Measurements from ENCODE around the gene TNPO3.
"Not testable (repeated sequence)": the region's sequence is repeated elsewhere in the genome, so short reads cannot be mapped to it uniquely, and the experiment has no call there.

The TNPO3 gene

GRCh38 chr7:129051459-129051858 is 3.5 kb downstream of the TNPO3 start:
- not testable (repeated sequence) for H3K18ac ChIP-seq (ENCODE audit: low read length); H3K27me3 ChIP-seq (ENCODE audit: insufficient read depth, low read length); H4K8ac ChIP-seq (ENCODE audit: low read depth, low read length); H3K9me3 ChIP-seq (ENCODE audit: insufficient read depth, low read depth, low read length); H3K4me1 ChIP-seq (ENCODE audit: control insufficient read depth in 1 of 2, insufficient read depth in 2 of 2, low read length in 2 of 2); H3K27ac ChIP-seq (ENCODE audit: low read depth, low read length); H2AK5ac ChIP-seq (ENCODE audit: low read length); H2BK5ac ChIP-seq (ENCODE audit: low read depth, low read length, poor library complexity); H2BK12ac ChIP-seq (ENCODE audit: low read length); H2AFZ ChIP-seq (ENCODE audit: insufficient read depth, low read length, poor library complexity); H2BK120ac ChIP-seq (ENCODE audit: insufficient read depth, low read length, poor library complexity); H3K79me1 ChIP-seq (ENCODE audit: low read length); H3K9ac ChIP-seq (ENCODE audit: low read length); H4K91ac ChIP-seq (ENCODE audit: low read depth, low read length); H3K23ac ChIP-seq (ENCODE audit: low read length); H3K14ac ChIP-seq (ENCODE audit: low read length); H3K36me3 ChIP-seq (ENCODE audit: control insufficient read depth in 1 of 2, insufficient read depth in 2 of 2, low read length in 2 of 2); DNase-seq; H4K12ac ChIP-seq (ENCODE audit: low read depth, low read length); H3K4me2 ChIP-seq (ENCODE audit: low read length); H3K4me3 ChIP-seq (ENCODE audit: low read depth, low read length)
- no CpG with 5 or more reads among the region's 7 CpGs for WGBS (ENCODE audit: extremely low coverage, insufficient coverage, insufficient read length)
- peak overlapping the region; percentile 36 for H3K4ac ChIP-seq (ENCODE audit: low read depth, low read length)
- peaks cover 15% of the 10 kb centered on the region for H3K79me2 ChIP-seq (ENCODE audit: control insufficient read depth, insufficient read depth, low read length, poor library complexity)

- Histone ChIP-seq H3K27me3 (ENCODE audit: insufficient read depth, low read length) (no peaks in the 10 kb centered on the region), H3K79me1 (ENCODE audit: low read length) (no peaks in the 10 kb centered on the region), H3K9me3 (ENCODE audit: insufficient read depth, low read depth, low read length) (no peaks in the 10 kb centered on the region), H4K12ac (ENCODE audit: low read depth, low read length) (no peak overlapping the region), H3K4ac (ENCODE audit: low read depth, low read length) (peak overlapping the region; percentile 49), H3K4me3 (ENCODE audit: low read depth, low read length) (no peak overlapping the region), H4K91ac (ENCODE audit: low read depth, low read length) (no peak overlapping the region), H2AFZ (ENCODE audit: insufficient read depth, low read length, poor library complexity) (no peak overlapping the region), H3K27ac (ENCODE audit: low read depth, low read length) (no peak overlapping the region), H3K23ac (ENCODE audit: low read length) (no peak overlapping the region), H2BK5ac (ENCODE audit: low read depth, low read length, poor library complexity) (no peak overlapping the region), H3K14ac (ENCODE audit: low read length) (no peak overlapping the region), H3K18ac (ENCODE audit: low read length) (no peak overlapping the region), H3K9ac (ENCODE audit: low read length) (no peak overlapping the region), H2BK12ac (ENCODE audit: low read length) (no peak overlapping the region), H3K4me2 (ENCODE audit: low read length) (no peak overlapping the region), H2BK120ac (ENCODE audit: insufficient read depth, low read length, poor library complexity) (no peak overlapping the region), H2AK5ac (ENCODE audit: low read length) (no peak overlapping the region), H4K8ac (ENCODE audit: low read depth, low read length) (no peak overlapping the region), H3K79me2 (ENCODE audit: control insufficient read depth, insufficient read depth, low read length, poor library complexity) (peaks cover 11% of the 10 kb centered on the region), H3K4me1 (ENCODE audit: control insufficient read depth in 1 of 2, insufficient read depth in 2 of 2, low read length in 2 of 2) (peaks cover 4% of the 10 kb centered on the region in 2 experiments), H3K36me3 (ENCODE audit: control insufficient read depth in 1 of 2, insufficient read depth in 2 of 2, low read length in 2 of 2) (no peaks in the 10 kb centered on the region)
- no CpG with 5 or more reads among the region's 2 CpGs for WGBS (ENCODE audit: extremely low coverage, insufficient coverage, insufficient read length)
- DNase-seq = no peak
Measured at GRCh38 chr7:129047761-129048160, 7.2 kb downstream of the TNPO3 start.

GRCh38 chr7:129045682-129046081 is 9.2 kb downstream of the TNPO3 start:
- H3K23ac ChIP-seq (ENCODE audit: low read length) = no peak overlapping the region
- no peak overlapping the region for H2BK5ac ChIP-seq (ENCODE audit: low read depth, low read length, poor library complexity)
- no peak overlapping the region for H4K12ac ChIP-seq (ENCODE audit: low read depth, low read length)
- no peak overlapping the region for H3K18ac ChIP-seq (ENCODE audit: low read length)
- no peaks in the 10 kb centered on the region for H3K27me3 ChIP-seq (ENCODE audit: insufficient read depth, low read length)
- DNase-seq = no peak
- H3K4ac ChIP-seq (ENCODE audit: low read depth, low read length) = no peak overlapping the region
- H2AFZ ChIP-seq (ENCODE audit: insufficient read depth, low read length, poor library complexity) = no peak overlapping the region
- no peak overlapping the region for H2BK12ac ChIP-seq (ENCODE audit: low read length)
- H3K4me3 ChIP-seq (ENCODE audit: low read depth, low read length) = no peak overlapping the region
- peaks cover 4% of the 10 kb centered on the region in 2 experiments for H3K4me1 ChIP-seq (ENCODE audit: control insufficient read depth in 1 of 2, insufficient read depth in 2 of 2, low read length in 2 of 2)
- no peak overlapping the region for H4K8ac ChIP-seq (ENCODE audit: low read depth, low read length)
- H3K9me3 ChIP-seq (ENCODE audit: insufficient read depth, low read depth, low read length) = no peaks in the 10 kb centered on the region
- no peak overlapping the region for H2AK5ac ChIP-seq (ENCODE audit: low read length)
- no peak overlapping the region for H2BK120ac ChIP-seq (ENCODE audit: insufficient read depth, low read length, poor library complexity)
- no peaks in the 10 kb centered on the region for H3K79me1 ChIP-seq (ENCODE audit: low read length)
- no peak overlapping the region for H3K14ac ChIP-seq (ENCODE audit: low read length)
- no peak overlapping the region for H4K91ac ChIP-seq (ENCODE audit: low read depth, low read length)
- no peak overlapping the region for H3K27ac ChIP-seq (ENCODE audit: low read depth, low read length)
- H3K36me3 ChIP-seq (ENCODE audit: control insufficient read depth in 1 of 2, insufficient read depth in 2 of 2, low read length in 2 of 2) = peaks cover 0 to 2% of the 10 kb centered on the region in 2 experiments
- H3K9ac ChIP-seq (ENCODE audit: low read length) = no peak overlapping the region
- H3K79me2 ChIP-seq (ENCODE audit: control insufficient read depth, insufficient read depth, low read length, poor library complexity) = peaks cover 11% of the 10 kb centered on the region
- no CpG with 5 or more reads among the region's 4 CpGs for WGBS (ENCODE audit: extremely low coverage, insufficient coverage, insufficient read length)
- H3K4me2 ChIP-seq (ENCODE audit: low read length) = no peak overlapping the region

- H3K4me1 ChIP-seq (ENCODE audit: control insufficient read depth in 1 of 2, insufficient read depth in 2 of 2, low read length in 2 of 2) = peaks cover 3% of the 10 kb centered on the region in 2 experiments
- no peak overlapping the region for H2AFZ ChIP-seq (ENCODE audit: insufficient read depth, low read length, poor library complexity)
- H3K18ac ChIP-seq (ENCODE audit: low read length) = no peak overlapping the region
- H3K9ac ChIP-seq (ENCODE audit: low read length) = no peak overlapping the region
- H3K4ac ChIP-seq (ENCODE audit: low read depth, low read length) = peak overlapping the region; percentile 89
- no peaks in the 10 kb centered on the region for H3K9me3 ChIP-seq (ENCODE audit: insufficient read depth, low read depth, low read length)
- H3K79me2 ChIP-seq (ENCODE audit: control insufficient read depth, insufficient read depth, low read length, poor library complexity) = peaks cover 9% of the 10 kb centered on the region
- no peak overlapping the region for H3K14ac ChIP-seq (ENCODE audit: low read length)
- WGBS (ENCODE audit: extremely low coverage, insufficient coverage, insufficient read length) = no CpG with 5 or more reads among the region's 3 CpGs
- no peak overlapping the region for H3K27ac ChIP-seq (ENCODE audit: low read depth, low read length)
- H2BK12ac ChIP-seq (ENCODE audit: low read length) = no peak overlapping the region
- H3K36me3 ChIP-seq (ENCODE audit: control insufficient read depth in 1 of 2, insufficient read depth in 2 of 2, low read length in 2 of 2) = peaks cover 3 to 5% of the 10 kb centered on the region in 2 experiments
- DNase-seq = no peak
- no peaks in the 10 kb centered on the region for H3K79me1 ChIP-seq (ENCODE audit: low read length)
- H2AK5ac ChIP-seq (ENCODE audit: low read length) = no peak overlapping the region
- no peak overlapping the region for H2BK5ac ChIP-seq (ENCODE audit: low read depth, low read length, poor library complexity)
- no peak overlapping the region for H3K4me3 ChIP-seq (ENCODE audit: low read depth, low read length)
- no peak overlapping the region for H4K12ac ChIP-seq (ENCODE audit: low read depth, low read length)
- no peak overlapping the region for H3K23ac ChIP-seq (ENCODE audit: low read length)
- H2BK120ac ChIP-seq (ENCODE audit: insufficient read depth, low read length, poor library complexity) = no peak overlapping the region
- H4K91ac ChIP-seq (ENCODE audit: low read depth, low read length) = no peak overlapping the region
- H4K8ac ChIP-seq (ENCODE audit: low read depth, low read length) = no peak overlapping the region
- no peaks in the 10 kb centered on the region for H3K27me3 ChIP-seq (ENCODE audit: insufficient read depth, low read length)
- no peak overlapping the region for H3K4me2 ChIP-seq (ENCODE audit: low read length)
Measured at GRCh38 chr7:129043012-129043411, 11.9 kb downstream of the TNPO3 start.

Measured in trophoblast cell (in vitro differentiated cells and primary cell).